ENCODE data around the gene CASTOR1.

CASTOR1 gene

GRCh38 chr22:30297991-30298701 is 8.8 kb upstream of the CASTOR1 start:
- ATAC-seq: no peak
- Mint-ChIP-seq H3K27ac (peak overlapping the region; percentile 6), H3K4me1 (peaks cover 68% of the 10 kb centered on the region), H3K4me3 (no peak overlapping the region), H3K9me3 (no peaks in the 10 kb centered on the region), H3K27me3 (no peaks in the 10 kb centered on the region), H3K36me3 (ENCODE audit: low read depth) (peaks cover 14% of the 10 kb centered on the region)
- DNase-seq: no peak

- H3K4me3 Mint-ChIP-seq: no peak overlapping the region
- ATAC-seq (no peak), DNase-seq (no peak)
- H3K9me3 Mint-ChIP-seq: no peaks in the 10 kb centered on the region
- peaks cover 15% of the 10 kb centered on the region for H3K36me3 Mint-ChIP-seq (ENCODE audit: low read depth)
- H3K27ac Mint-ChIP-seq: peak overlapping the region; percentile 6
- H3K27me3 Mint-ChIP-seq: no peaks in the 10 kb centered on the region
- peaks cover 61% of the 10 kb centered on the region for H3K4me1 Mint-ChIP-seq
Observed at GRCh38 chr22:30297276-30297990, 8.1 kb upstream of the CASTOR1 start.

- Mint-ChIP-seq H3K27me3 (no peaks in the 10 kb centered on the region), H3K9me3 (no peaks in the 10 kb centered on the region), H3K36me3 (ENCODE audit: low read depth) (peaks cover 15% of the 10 kb centered on the region), H3K4me1 (peaks cover 55% of the 10 kb centered on the region), H3K4me3 (no peak overlapping the region), H3K27ac (peak overlapping the region; percentile 39)
- ATAC-seq (no peak), DNase-seq (no peak)
Observed at GRCh38 chr22:30296833-30297232, 7.5 kb upstream of the CASTOR1 start.

GRCh38 chr22:30296324-30296723 is 7.0 kb upstream of the CASTOR1 start:
- Mint-ChIP-seq H3K4me1 (peaks cover 50% of the 10 kb centered on the region), H3K9me3 (no peaks in the 10 kb centered on the region), H3K27ac (peak overlapping the region; percentile 39), H3K36me3 (ENCODE audit: low read depth) (peaks cover 11% of the 10 kb centered on the region), H3K27me3 (no peaks in the 10 kb centered on the region), H3K4me3 (no peak overlapping the region)
- ATAC-seq (no peak), DNase-seq (no peak)

GRCh38 chr22:30295576-30295975 is 6.3 kb upstream of the CASTOR1 start:
- H3K4me1 Mint-ChIP-seq: peaks cover 43% of the 10 kb centered on the region
- H3K4me3 Mint-ChIP-seq: no peak overlapping the region
- H3K36me3 Mint-ChIP-seq (ENCODE audit: low read depth): peaks cover 7% of the 10 kb centered on the region

GRCh38 chr22:30294830-30295229 is 5.5 kb upstream of the CASTOR1 start:
- Mint-ChIP-seq H3K36me3 (ENCODE audit: low read depth) (peaks cover 6% of the 10 kb centered on the region), H3K27me3 (no peaks in the 10 kb centered on the region), H3K4me3 (no peak overlapping the region), H3K27ac (no peak overlapping the region), H3K9me3 (no peaks in the 10 kb centered on the region), H3K4me1 (peaks cover 48% of the 10 kb centered on the region)
- DNase-seq (no peak), ATAC-seq (no peak)

More at GRCh38 chr22:30295576-30295975, 6.3 kb upstream of the CASTOR1 start:
- Mint-ChIP-seq H3K9me3 (no peaks in the 10 kb centered on the region), H3K27me3 (no peaks in the 10 kb centered on the region), H3K27ac (no peak overlapping the region)
- ATAC-seq (no peak), DNase-seq (no peak)

GRCh38 chr22:30294066-30294465 is 4.8 kb upstream of the CASTOR1 start:
- Mint-ChIP-seq H3K4me1 (peaks cover 47% of the 10 kb centered on the region), H3K27ac (no peak overlapping the region), H3K4me3 (no peak overlapping the region), H3K36me3 (ENCODE audit: low read depth) (peaks cover 4% of the 10 kb centered on the region), H3K9me3 (no peaks in the 10 kb centered on the region), H3K27me3 (no peaks in the 10 kb centered on the region)
- no peak for DNase-seq
- ATAC-seq: no peak

- Mint-ChIP-seq H3K27ac (no peak overlapping the region), H3K36me3 (ENCODE audit: low read depth) (peaks cover 4% of the 10 kb centered on the region), H3K4me1 (peaks cover 43% of the 10 kb centered on the region), H3K9me3 (no peaks in the 10 kb centered on the region), H3K27me3 (no peaks in the 10 kb centered on the region), H3K4me3 (no peak overlapping the region)
- ATAC-seq (no peak), DNase-seq (no peak)
Observed at GRCh38 chr22:30293026-30293425, 3.7 kb upstream of the CASTOR1 start.

- Mint-ChIP-seq H3K27me3 (no peaks in the 10 kb centered on the region), H3K36me3 (ENCODE audit: low read depth) (peaks cover 4% of the 10 kb centered on the region), H3K9me3 (no peaks in the 10 kb centered on the region), H3K4me1 (peaks cover 40% of the 10 kb centered on the region), H3K27ac (no peak overlapping the region), H3K4me3 (no peak overlapping the region)
- ATAC-seq (no peak), DNase-seq (no peak)
Observed at GRCh38 chr22:30292069-30292970, 3.0 kb upstream of the CASTOR1 start.

GRCh38 chr22:30291058-30291892 is 2.0 kb upstream of the CASTOR1 start:
- peaks cover 29% of the 10 kb centered on the region for H3K4me1 Mint-ChIP-seq
- no peaks in the 10 kb centered on the region for H3K9me3 Mint-ChIP-seq
- ATAC-seq (no peak), DNase-seq (no peak)
- H3K4me3 Mint-ChIP-seq: no peak overlapping the region
- H3K27ac Mint-ChIP-seq: no peak overlapping the region
- no peaks in the 10 kb centered on the region for H3K27me3 Mint-ChIP-seq
- H3K36me3 Mint-ChIP-seq (ENCODE audit: low read depth): peaks cover 4% of the 10 kb centered on the region

GRCh38 chr22:30290342-30291057 is 1.2 kb upstream of the CASTOR1 start:
- Mint-ChIP-seq H3K9me3 (no peaks in the 10 kb centered on the region), H3K36me3 (ENCODE audit: low read depth) (peaks cover 4% of the 10 kb centered on the region), H3K4me3 (peak overlapping the region; percentile 74), H3K27ac (peak overlapping the region; percentile 73), H3K27me3 (no peaks in the 10 kb centered on the region), H3K4me1 (peaks cover 21% of the 10 kb centered on the region)
- DNase-seq (no peak), ATAC-seq (no peak)

- H3K27ac Mint-ChIP-seq: peak overlapping the region; percentile 73
Observed at GRCh38 chr22:30289980-30290313, 642 bp upstream of the CASTOR1 start.

GRCh38 chr22:30288419-30289140 is 725 bp downstream of the CASTOR1 start:
- Mint-ChIP-seq H3K27me3 (no peaks in the 10 kb centered on the region), H3K27ac (no peak overlapping the region), H3K36me3 (ENCODE audit: low read depth) (peaks cover 3% of the 10 kb centered on the region), H3K4me1 (peaks cover 19% of the 10 kb centered on the region), H3K9me3 (no peaks in the 10 kb centered on the region), H3K4me3 (peak overlapping the region; percentile 74)
- ATAC-seq: no peak
- no peak for DNase-seq

More at GRCh38 chr22:30289980-30290313, 642 bp upstream of the CASTOR1 start:
- Mint-ChIP-seq H3K4me1 (peaks cover 19% of the 10 kb centered on the region), H3K4me3 (peak overlapping the region; percentile 74), H3K9me3 (no peaks in the 10 kb centered on the region), H3K36me3 (ENCODE audit: low read depth) (peaks cover 4% of the 10 kb centered on the region), H3K27me3 (no peaks in the 10 kb centered on the region)
- ATAC-seq: peak; percentile 20
- DNase-seq: no peak

Data from activated naive CD8-positive, alpha-beta T cell treated with anti-CD3 and anti-CD28 coated beads, Interleukin-2, amount 50 U/mL, for 24 hours (primary cell).